IPS-18a (cell line): ENCODE results near the gene GPR61.

Source experiments
- H3K27ac ChIP-seq: one replicate; pipeline ENCODE4 v1.5.1; 2013; ENCODE audit warnings: low read length
- H3K27me3 ChIP-seq: one replicate; pipeline ENCODE4 v1.6.1; 2013; ENCODE audit warnings: mild to moderate bottlenecking, low read length; ENCODE audit not compliant: control insufficient read depth, insufficient read depth
- H3K36me3 ChIP-seq: one replicate; pipeline ENCODE4 v1.6.1; 2013; ENCODE audit warnings: low read depth, low read length; ENCODE audit not compliant: control insufficient read depth
- H3K4me1 ChIP-seq: one replicate; pipeline ENCODE4 v1.6.1; 2013; ENCODE audit warnings: low read depth, low read length; ENCODE audit not compliant: control insufficient read depth
- H3K4me3 ChIP-seq: one replicate; pipeline ENCODE4 v1.5.1; 2013; ENCODE audit warnings: low read length
- H3K9ac ChIP-seq: one replicate; pipeline ENCODE4 v1.6.1; 2013; ENCODE audit warnings: mild to moderate bottlenecking, low read length, moderate library complexity
- H3K9me3 ChIP-seq: one replicate; pipeline ENCODE4 v1.6.1; 2013; ENCODE audit warnings: low read depth, low read length; ENCODE audit not compliant: control insufficient read depth

GPR61 gene

DNA sequence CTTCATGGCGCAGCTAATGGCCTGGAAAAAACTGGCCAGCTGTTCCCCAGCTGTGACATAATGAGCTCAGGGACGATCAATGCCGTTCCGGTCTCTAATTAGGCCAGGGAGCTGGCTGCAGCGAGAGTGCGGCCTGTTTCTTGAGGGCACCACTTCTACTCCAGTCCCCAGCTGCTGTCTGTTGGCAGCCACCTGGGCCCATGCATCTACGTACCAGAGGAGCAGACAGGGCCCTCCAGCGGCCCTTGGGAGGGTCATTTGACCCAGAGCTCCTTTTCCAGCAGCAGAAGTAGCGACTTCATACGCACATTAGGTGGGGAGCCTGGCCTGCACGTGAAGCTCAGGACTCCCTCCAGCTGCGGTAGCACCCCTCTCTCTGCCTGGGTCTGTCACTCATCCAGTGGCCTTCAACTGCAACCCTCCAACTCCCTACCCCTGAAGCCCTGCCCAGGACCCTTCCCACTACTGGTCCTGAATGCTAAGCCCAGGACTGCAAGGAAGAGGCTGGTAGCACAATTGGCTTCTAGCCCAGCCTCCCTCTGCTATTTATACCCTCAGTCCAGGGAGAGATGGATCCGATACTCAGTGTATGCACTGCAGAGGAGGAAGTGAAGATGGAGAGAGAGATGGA, 9.1 kb upstream of the GPR61 start:
- no peak overlapping the region for H3K27ac ChIP-seq

GRCh38 chr1:109531380-109531779, 8.3 kb upstream of the GPR61 start:
- Histone ChIP-seq H3K4me3 (no peak overlapping the region), H3K27ac (no peak overlapping the region), H3K4me1 (peaks cover 2% of the 10 kb centered on the region), H3K27me3 (no peaks in the 10 kb centered on the region), H3K9me3 (no peaks in the 10 kb centered on the region), H3K9ac (no peak overlapping the region), H3K36me3 (no peaks in the 10 kb centered on the region)

More for the DNA sequence above, 9.1 kb upstream of the GPR61 start:
- Histone ChIP-seq H3K9ac (no peak overlapping the region), H3K4me3 (no peak overlapping the region), H3K9me3 (no peaks in the 10 kb centered on the region), H3K27me3 (no peaks in the 10 kb centered on the region), H3K4me1 (peaks cover 2% of the 10 kb centered on the region), H3K36me3 (no peaks in the 10 kb centered on the region)

DNA sequence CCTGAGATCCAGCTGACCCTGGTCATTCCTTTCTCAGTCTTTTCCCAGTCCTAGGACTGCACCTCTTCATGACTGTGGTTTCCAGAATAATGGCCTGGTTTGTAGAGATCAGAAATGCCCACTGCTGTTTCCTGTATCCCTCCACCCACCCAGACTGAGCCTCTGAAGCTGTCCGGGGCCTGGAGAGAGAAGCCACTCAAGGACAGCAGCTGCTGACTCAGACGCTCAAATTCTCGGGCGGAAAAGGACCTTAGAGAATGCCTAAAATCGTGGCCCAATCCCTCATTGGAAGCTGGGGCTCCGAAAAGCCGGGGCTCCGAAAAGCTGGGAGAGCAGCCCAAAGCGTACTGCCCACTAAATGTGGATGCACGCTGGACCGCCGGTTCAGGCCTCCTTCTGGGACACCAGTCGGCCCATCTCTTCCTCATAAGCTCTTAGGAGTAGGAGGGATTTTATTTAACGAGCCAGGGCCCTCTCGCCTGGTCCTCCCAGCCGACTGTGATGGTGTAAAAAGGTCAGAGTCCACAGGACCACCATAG, 7.8 kb upstream of the GPR61 start:
- Histone ChIP-seq H3K27ac (no peak overlapping the region), H3K4me1 (peaks cover 2% of the 10 kb centered on the region), H3K9ac (no peak overlapping the region)

DNA sequence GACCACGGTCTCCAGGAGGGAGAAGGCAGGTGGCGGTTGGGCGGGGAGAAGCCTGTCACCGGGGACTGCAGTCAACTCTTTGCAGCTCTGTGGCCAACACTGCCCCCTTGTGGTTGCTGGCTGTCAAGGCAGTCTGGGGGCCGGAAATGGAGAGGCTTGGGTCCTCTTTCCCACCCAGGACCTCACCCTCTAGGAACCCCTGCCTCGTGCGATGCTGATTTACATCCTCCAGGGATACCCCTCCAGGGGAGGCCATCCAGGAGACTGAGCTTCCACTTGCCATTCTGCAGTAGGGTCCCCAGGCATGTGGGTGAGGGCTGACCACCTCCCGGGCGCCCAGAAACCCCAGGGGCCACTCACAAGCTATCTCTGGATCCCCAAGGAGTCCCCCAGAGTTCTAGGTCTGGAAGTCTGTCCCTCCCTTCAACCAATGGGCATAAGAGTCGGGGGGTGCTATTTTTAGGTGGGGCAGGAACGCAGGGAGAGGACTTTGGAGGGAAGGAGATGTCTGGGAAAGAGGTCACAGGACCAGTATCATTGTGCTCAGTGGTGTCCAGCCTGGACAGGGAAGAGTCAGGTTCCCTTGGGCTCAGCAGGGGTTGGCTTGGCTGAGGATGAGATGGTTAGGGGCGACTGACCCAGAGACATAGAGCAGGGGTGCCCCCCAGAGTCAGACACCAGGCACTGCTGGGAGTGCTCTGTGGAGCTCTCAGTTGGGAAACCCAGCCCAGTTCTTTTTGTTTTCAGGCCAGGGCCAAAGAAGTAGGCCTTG, 7.1 kb upstream of the GPR61 start:
- Histone ChIP-seq H3K4me1 (peaks cover 2% of the 10 kb centered on the region), H3K9me3 (no peaks in the 10 kb centered on the region), H3K27me3 (no peaks in the 10 kb centered on the region), H3K27ac (no peak overlapping the region), H3K36me3 (no peaks in the 10 kb centered on the region), H3K9ac (no peak overlapping the region), H3K4me3 (no peak overlapping the region)

More for the DNA sequence above, 7.8 kb upstream of the GPR61 start:
- H3K4me3 ChIP-seq: no peak overlapping the region
- no peaks in the 10 kb centered on the region for H3K9me3 ChIP-seq
- H3K36me3 ChIP-seq: no peaks in the 10 kb centered on the region
- H3K27me3 ChIP-seq: no peaks in the 10 kb centered on the region

DNA sequence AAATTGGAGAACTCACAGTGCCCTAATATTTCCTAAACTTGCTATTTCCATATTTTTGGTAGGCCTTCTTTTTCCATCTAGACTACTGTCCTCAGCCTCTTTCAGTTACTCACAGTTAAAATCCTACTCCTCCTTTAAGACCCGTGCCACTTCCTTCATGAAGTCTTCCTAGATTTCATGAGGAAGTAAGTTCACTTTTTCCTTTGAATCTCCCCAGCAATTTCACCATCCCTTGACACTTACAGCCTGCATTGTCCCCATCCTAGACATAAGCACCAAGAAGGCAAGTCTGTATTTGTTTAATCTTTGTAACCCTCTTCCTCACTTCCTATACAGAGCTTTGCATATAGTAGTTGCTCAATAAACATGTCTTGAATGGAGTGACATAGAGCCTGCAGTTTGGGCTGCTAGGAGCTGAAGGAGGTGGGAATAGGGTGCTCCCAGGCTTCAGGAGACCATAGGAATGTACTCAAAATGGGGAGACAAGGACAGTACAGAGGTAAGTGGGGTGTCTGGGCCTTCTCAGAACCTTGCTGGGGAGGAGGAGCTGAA, 5.3 kb upstream of the GPR61 start:
- Histone ChIP-seq H3K27me3 (no peaks in the 10 kb centered on the region), H3K9ac (no peak overlapping the region), H3K4me1 (peaks cover 2% of the 10 kb centered on the region), H3K4me3 (no peak overlapping the region), H3K9me3 (no peaks in the 10 kb centered on the region), H3K36me3 (no peaks in the 10 kb centered on the region), H3K27ac (no peak overlapping the region)

DNA sequence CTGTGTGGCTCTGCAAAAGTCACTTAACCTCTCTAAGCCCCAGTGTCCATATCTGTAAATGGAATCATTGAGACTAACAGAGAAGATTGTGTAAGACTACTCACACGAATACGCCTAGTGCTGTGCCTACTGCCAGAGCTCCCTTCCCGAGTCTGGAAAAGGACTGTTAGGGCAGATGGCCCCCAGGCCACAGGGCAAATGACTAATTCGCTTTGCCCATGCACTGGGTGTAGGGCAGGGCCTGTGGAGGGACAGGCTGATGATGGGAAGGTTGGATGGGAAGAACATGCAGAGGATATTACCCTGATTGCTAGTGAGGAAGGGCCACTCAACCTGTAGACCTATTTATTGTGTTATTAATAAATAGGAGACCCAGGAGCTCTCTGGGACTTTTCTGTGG, 4.2 kb upstream of the GPR61 start:
- Histone ChIP-seq H3K4me1 (peaks cover 2% of the 10 kb centered on the region), H3K9me3 (no peaks in the 10 kb centered on the region)

GRCh38 chr1:109535971-109536491, 3.6 kb upstream of the GPR61 start:
- H3K36me3 ChIP-seq: no peaks in the 10 kb centered on the region
- no peak overlapping the region for H3K27ac ChIP-seq
- no peak overlapping the region for H3K9ac ChIP-seq
- peaks cover 2% of the 10 kb centered on the region for H3K4me1 ChIP-seq
- no peak overlapping the region for H3K4me3 ChIP-seq
- H3K27me3 ChIP-seq: no peaks in the 10 kb centered on the region
- no peaks in the 10 kb centered on the region for H3K9me3 ChIP-seq

More for the DNA sequence above, 4.2 kb upstream of the GPR61 start:
- H3K36me3 ChIP-seq: no peaks in the 10 kb centered on the region
- no peaks in the 10 kb centered on the region for H3K27me3 ChIP-seq
- no peak overlapping the region for H3K4me3 ChIP-seq
- no peak overlapping the region for H3K9ac ChIP-seq
- H3K27ac ChIP-seq: no peak overlapping the region

- H3K4me3 ChIP-seq: no peak overlapping the region
- H3K36me3 ChIP-seq: no peaks in the 10 kb centered on the region
- H3K27me3 ChIP-seq: no peaks in the 10 kb centered on the region
- H3K9me3 ChIP-seq: no peaks in the 10 kb centered on the region
- H3K9ac ChIP-seq: no peak overlapping the region
- H3K4me1 ChIP-seq: peaks cover under 1% of the 10 kb centered on the region
- H3K27ac ChIP-seq: no peak overlapping the region
These were observed 2.1 kb upstream of the GPR61 start for GRCh38 chr1:109537450-109538178.

DNA sequence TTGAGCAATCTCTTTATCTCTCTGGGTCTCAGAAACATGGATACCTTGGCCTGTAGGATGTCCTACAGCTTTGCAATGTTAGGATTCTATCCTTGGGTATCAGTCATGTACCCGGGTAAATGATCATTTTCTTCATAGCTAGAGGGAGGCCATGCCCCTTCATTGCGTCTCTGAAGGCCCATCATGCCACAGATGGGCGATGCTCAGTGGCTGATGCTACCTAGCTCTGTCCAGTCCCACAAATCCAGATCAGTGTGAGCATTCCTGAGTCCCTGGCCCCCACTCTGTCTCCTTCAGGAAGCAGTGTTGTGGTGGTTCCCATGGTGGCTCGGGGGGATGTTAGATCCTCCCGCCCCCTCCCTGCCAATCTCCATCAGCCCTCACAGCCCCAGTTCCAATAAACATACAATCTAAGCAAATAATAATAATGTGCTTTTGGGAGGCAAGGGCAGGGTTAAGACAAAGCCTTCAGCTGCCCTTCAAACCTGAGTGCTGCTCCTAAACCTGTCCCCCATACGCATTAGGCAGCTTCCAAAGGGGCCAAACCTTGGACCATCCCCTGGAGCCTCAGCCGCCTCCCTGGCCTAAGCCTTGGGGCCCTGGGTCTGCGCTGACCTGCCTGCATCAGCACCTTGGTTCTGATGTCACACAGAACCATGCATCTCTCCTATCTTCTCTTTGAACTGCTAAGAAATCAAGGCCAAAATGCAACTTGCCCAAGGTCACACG, 681 bp upstream of the GPR61 start:
- no peaks in the 10 kb centered on the region for H3K36me3 ChIP-seq
- H3K4me1 ChIP-seq: no peaks in the 10 kb centered on the region
- no peaks in the 10 kb centered on the region for H3K9me3 ChIP-seq
- no peak overlapping the region for H3K9ac ChIP-seq
- H3K27ac ChIP-seq: no peak overlapping the region
- H3K4me3 ChIP-seq: no peak overlapping the region
- H3K27me3 ChIP-seq: no peaks in the 10 kb centered on the region

DNA sequence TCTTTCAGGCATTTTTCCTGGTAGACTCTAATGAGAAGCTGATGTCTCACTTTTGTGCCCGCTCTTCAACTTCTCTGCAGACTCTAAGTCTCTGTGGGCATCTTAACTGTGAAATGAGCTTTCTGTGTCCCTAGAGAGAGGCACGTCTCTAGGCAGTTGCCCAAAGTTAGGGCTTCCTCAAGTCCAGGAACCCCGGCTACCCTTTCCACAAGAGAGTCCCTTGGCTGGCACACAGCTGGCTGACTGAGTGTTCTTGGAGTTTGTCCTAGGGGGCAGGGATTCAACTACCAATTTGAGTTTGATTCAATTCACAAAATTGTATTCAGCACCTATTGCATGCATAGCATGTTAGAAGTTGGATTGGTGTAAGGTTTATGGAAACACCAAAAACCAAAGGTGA, 1.4 kb downstream of the GPR61 start:
- no peaks in the 10 kb centered on the region for H3K36me3 ChIP-seq
- H3K27me3 ChIP-seq: no peaks in the 10 kb centered on the region
- no peak overlapping the region for H3K9ac ChIP-seq
- no peak overlapping the region for H3K27ac ChIP-seq
- no peaks in the 10 kb centered on the region for H3K9me3 ChIP-seq
- H3K4me1 ChIP-seq: no peaks in the 10 kb centered on the region
- no peak overlapping the region for H3K4me3 ChIP-seq
